ENCODE measurements around the gene GATAD2A. TPM values are rescaled to one million over a fixed set of nuclear protein-coding genes. Genes with fewer than 3 reads are reported as not detected.

Gene GATAD2A
- total RNA-seq, 1 donor from 2014 or later: 150 TPM

DNA sequence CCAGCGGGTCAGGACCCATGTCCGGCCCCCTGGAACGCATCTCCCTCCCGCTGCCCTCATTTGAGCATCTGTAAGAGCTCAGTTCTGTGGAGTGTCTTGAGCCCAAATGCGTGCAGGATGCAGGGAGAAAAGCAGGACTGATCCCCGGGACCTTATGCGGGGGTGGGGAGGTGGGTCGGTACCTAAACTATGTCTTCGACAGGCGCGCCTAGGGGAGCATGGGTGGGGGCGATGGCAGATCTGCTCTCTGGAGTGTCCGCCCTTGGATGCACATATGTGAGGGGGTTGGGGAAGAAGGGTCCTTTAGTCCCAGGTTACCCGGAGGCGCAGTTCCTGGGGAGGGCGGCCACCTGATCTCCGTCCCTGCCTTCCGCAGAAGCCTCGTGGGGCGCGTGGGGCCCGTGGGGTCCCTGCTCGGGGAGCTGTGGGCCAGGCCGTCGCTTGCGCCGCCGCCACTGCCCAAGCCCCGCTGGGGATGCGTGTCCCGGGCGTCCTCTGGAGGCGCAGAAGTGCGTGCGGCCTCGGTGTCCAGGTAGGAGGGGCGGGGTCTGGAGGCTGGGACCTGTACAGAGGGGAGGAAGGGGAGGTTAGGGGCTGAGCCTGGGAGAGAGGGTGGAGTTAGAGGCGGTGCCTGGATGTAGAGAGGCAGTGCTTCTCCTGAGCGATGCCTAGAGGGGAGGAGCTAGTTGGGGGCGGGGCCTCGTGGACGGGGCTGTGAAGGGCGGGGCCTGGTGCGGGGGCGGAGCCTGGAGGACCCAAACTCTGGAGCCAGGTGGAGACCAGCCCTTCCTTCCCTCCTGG is 135.4 kb downstream of the GATAD2A start:
- H3K27me3 Mint-ChIP-seq (ENCODE audit: low read depth): peaks cover 19% of the 10 kb centered on the region
- H3K36me3 Mint-ChIP-seq (ENCODE audit: low read depth): no peaks in the 10 kb centered on the region
- H3K9me3 Mint-ChIP-seq: no peaks in the 10 kb centered on the region
- H3K4me1 Mint-ChIP-seq: peaks cover 10% of the 10 kb centered on the region
- H3K27ac Mint-ChIP-seq (ENCODE audit: unreplicated experiment): no peak overlapping the region
- DNase-seq (ENCODE audit: low read depth, low spot score): no peak
- TF ChIP-seq, protein P1, sequence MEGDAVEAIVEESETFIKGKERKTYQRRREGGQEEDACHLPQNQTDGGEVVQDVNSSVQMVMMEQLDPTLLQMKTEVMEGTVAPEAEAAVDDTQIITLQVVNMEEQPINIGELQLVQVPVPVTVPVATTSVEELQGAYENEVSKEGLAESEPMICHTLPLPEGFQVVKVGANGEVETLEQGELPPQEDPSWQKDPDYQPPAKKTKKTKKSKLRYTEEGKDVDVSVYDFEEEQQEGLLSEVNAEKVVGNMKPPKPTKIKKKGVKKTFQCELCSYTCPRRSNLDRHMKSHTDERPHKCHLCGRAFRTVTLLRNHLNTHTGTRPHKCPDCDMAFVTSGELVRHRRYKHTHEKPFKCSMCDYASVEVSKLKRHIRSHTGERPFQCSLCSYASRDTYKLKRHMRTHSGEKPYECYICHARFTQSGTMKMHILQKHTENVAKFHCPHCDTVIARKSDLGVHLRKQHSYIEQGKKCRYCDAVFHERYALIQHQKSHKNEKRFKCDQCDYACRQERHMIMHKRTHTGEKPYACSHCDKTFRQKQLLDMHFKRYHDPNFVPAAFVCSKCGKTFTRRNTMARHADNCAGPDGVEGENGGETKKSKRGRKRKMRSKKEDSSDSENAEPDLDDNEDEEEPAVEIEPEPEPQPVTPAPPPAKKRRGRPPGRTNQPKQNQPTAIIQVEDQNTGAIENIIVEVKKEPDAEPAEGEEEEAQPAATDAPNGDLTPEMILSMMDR (conservative IDR thresholded peaks at IDR 0.05): no peak
- H3K4me3 Mint-ChIP-seq: no peak overlapping the region

DNA sequence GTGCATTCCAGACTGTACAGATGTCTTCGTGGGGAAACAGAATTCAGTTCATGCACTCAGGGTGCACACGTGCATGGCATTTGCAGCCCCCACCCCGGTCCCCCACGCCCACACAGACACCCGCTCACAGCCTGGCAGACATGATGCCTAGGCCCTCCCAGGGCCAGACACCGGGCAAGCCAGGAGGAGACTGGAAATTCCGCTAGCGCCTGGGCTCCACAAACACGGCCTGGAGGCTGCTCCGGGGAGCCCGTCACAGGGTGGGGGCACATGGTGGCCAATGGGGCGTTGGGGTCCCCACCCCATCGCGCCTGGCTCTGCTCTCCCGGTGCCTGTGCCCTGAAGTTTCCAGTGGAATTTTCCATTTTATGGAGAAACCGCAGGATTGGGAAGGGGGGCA is 136.1 kb downstream of the GATAD2A start:
- H3K4me1 Mint-ChIP-seq: peaks cover 10% of the 10 kb centered on the region
- H3K9me3 Mint-ChIP-seq: no peaks in the 10 kb centered on the region
- H3K27ac Mint-ChIP-seq (ENCODE audit: unreplicated experiment): no peak overlapping the region
- no peak for DNase-seq (ENCODE audit: low read depth, low spot score)
- TF ChIP-seq, protein P1 (conservative IDR thresholded peaks at IDR 0.05): no peak
- no peak overlapping the region for H3K4me3 Mint-ChIP-seq
- peaks cover 16% of the 10 kb centered on the region for H3K27me3 Mint-ChIP-seq (ENCODE audit: low read depth)
- no peaks in the 10 kb centered on the region for H3K36me3 Mint-ChIP-seq (ENCODE audit: low read depth)

DNA sequence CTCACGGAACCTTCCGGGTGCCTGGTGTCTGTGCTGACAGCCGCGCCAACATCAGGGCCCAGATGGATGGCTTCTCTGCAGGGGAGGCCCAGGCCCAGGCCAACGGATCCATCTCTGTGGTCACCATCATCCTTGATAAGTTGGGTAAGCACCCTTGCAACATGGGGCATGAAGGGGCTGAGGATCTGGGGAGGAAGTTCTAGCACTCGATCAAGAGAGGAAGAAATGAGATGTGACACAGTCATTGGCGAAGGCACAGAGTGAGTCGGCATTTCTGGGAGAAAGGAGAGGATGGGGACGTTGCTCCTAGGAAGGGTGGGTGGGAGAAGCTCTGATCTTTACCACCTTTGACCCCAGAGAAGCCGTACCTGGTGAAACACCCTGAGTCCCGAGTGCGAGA is 137.0 kb downstream of the GATAD2A start:
- no peaks in the 10 kb centered on the region for H3K9me3 Mint-ChIP-seq
- H3K4me1 Mint-ChIP-seq: peaks cover 10% of the 10 kb centered on the region
- H3K27ac Mint-ChIP-seq (ENCODE audit: unreplicated experiment): no peak overlapping the region
- no peaks in the 10 kb centered on the region for H3K36me3 Mint-ChIP-seq (ENCODE audit: low read depth)
- no peak overlapping the region for H3K4me3 Mint-ChIP-seq
- DNase-seq (ENCODE audit: low read depth, low spot score): no peak
- TF ChIP-seq, protein P1 (conservative IDR thresholded peaks at IDR 0.05): no peak
- peaks cover 13% of the 10 kb centered on the region for H3K27me3 Mint-ChIP-seq (ENCODE audit: low read depth)

DNA sequence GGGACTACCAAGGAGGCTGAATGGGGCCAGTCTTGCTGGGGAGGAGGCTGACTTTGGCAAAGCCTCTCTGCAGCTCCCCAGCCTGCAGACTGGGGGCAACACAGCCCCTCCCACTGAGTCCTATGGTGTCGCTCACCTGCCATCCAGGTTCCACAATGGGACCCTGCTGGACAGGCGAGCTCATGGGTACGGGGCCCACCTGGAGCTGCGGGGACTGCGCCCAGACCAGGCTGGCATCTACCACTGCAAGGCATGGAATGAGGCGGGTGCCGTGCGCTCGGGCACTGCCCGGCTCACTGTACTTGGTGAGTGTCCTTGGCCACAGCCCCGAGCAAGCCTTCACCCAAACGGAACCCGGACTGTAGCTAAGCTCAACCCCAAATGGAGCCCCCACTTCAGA is 137.6 kb downstream of the GATAD2A start:
- H3K9me3 Mint-ChIP-seq: no peaks in the 10 kb centered on the region
- no peaks in the 10 kb centered on the region for H3K36me3 Mint-ChIP-seq (ENCODE audit: low read depth)
- H3K27ac Mint-ChIP-seq (ENCODE audit: unreplicated experiment): no peak overlapping the region
- no peak overlapping the region for H3K4me3 Mint-ChIP-seq
- DNase-seq (ENCODE audit: low read depth, low spot score): no peak
- H3K4me1 Mint-ChIP-seq: peaks cover 6% of the 10 kb centered on the region
- TF ChIP-seq, protein P1 (conservative IDR thresholded peaks at IDR 0.05): no peak
- H3K27me3 Mint-ChIP-seq (ENCODE audit: low read depth): peaks cover 9% of the 10 kb centered on the region

DNA sequence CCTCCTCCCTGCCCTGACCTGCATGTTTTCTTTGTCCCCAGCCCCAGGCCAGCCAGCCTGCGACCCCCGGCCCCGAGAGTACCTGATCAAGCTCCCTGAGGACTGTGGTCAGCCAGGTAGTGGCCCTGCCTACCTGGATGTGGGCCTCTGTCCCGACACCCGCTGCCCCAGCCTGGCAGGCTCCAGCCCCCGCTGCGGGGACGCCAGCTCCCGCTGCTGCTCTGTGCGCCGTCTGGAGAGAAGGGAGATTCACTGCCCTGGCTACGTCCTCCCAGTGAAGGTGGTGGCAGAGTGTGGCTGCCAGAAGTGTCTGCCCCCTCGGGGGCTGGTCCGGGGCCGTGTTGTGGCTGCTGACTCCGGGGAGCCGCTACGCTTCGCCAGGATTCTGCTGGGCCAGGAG is 138.2 kb downstream of the GATAD2A start:
- H3K4me3 Mint-ChIP-seq: no peak overlapping the region
- DNase-seq (ENCODE audit: low read depth, low spot score): no peak
- H3K4me1 Mint-ChIP-seq: peaks cover 4% of the 10 kb centered on the region
- H3K36me3 Mint-ChIP-seq (ENCODE audit: low read depth): no peaks in the 10 kb centered on the region
- H3K27ac Mint-ChIP-seq (ENCODE audit: unreplicated experiment): no peak overlapping the region
- TF ChIP-seq, protein P1 (conservative IDR thresholded peaks at IDR 0.05): no peak
- H3K27me3 Mint-ChIP-seq (ENCODE audit: low read depth): peaks cover 6% of the 10 kb centered on the region
- no peaks in the 10 kb centered on the region for H3K9me3 Mint-ChIP-seq

Data from neural crest cell (in vitro differentiated cells).